K562 (cell line): ENCODE data around the gene ATP5PO. TPM values are rescaled to one million over a fixed set of nuclear protein-coding genes. Genes with fewer than 3 reads are reported as not detected.

ENCODE experiments used
- ATAC-seq: fragments of 200-7000 bp; cut with Tn5 transposase; 3 replicates; pipeline ENCODE4 v1.9.1; 2020; ENCODE audit warnings: moderate library complexity
- BruUV-seq: library from RNA; stranded (reverse); fragments of 400-500 nt; replicated peaks from 2 replicates; lab custom pipeline; 2021; lab: Mats Ljungman, UMichigan
- CTCF ChIA-PET: fragments of 300-600 bp; formaldehyde crosslinking; extraction: SDS; loops from one replicate; lab custom pipeline; 2021; ENCODE audit warnings: low intra/inter-chr PET ratio; lab: Yijun Ruan, JAX
- POLR2A ChIA-PET: fragments of 300-600, 350-650 bp; sonication (Branson Sonifier 250); formaldehyde crosslinking; extraction: SDS; loops from one replicate; lab custom pipeline; 2021; ENCODE audit warnings: antibody characterized with exemption, inconsistent platforms; lab: Yijun Ruan, JAX
- DNase-seq, 4 experiments: peaks; one replicate each; pipeline versions ENCODE4 v3.0.0 to v3.0.0-alpha.2; 2011 to 2018; ENCODE audit warnings: low spot score in 3 of 4, mixed read lengths in 3 of 4; ENCODE audit errors: extremely low read depth in 1 of 4
- FAIRE-seq: peaks from 2 replicates; lab custom pipeline; 2011; peaks lifted over from hg19 to GRCh38; lab: Jason Lieb, UNC
- H2AFZ ChIP-seq: 2 replicates; pipeline ENCODE4 v1.6.0; 2011; ENCODE audit warnings: low read depth, low read length, control low read depth, inconsistent platforms
- H3K27ac ChIP-seq: fragments of 200-600 bp; 3 replicates; pipeline ENCODE4 v1.8.0; 2011; ENCODE audit warnings: low read depth, mild to moderate bottlenecking, control low read depth, inconsistent platforms, low read length, moderate library complexity, mixed read lengths; ENCODE audit errors: extremely low read depth
- H3K27me3 ChIP-seq, 2 experiments: fragments of 300-600 bp in 1 of 2; 2 replicates in 1 of 2; 3 replicates in 1 of 2; pipeline versions ENCODE4 v1.6.0 to v1.8.0; 2011; ENCODE audit warnings: inconsistent platforms in 2 of 2, low read length in 2 of 2, mild to moderate bottlenecking in 1 of 2, mixed read lengths in 1 of 2, moderate library complexity in 1 of 2; ENCODE audit not compliant: control insufficient read depth in 2 of 2, insufficient read depth in 2 of 2
- H3K36me3 ChIP-seq: fragments of 300-600 bp; 3 replicates; pipeline ENCODE4 v1.8.0; 2011; ENCODE audit warnings: mild to moderate bottlenecking, low read length, inconsistent platforms; ENCODE audit not compliant: control insufficient read depth, insufficient read depth
- H3K4me1 ChIP-seq, 2 experiments: fragments of 200-600 bp in 1 of 2; replicated peaks in 1 of 2; 2 replicates in 1 of 2; 3 replicates in 1 of 2; pipeline versions ENCODE4 v1.5.1 to v1.8.0; 2011; ENCODE audit warnings: inconsistent platforms in 2 of 2, low read length in 2 of 2, mild to moderate bottlenecking in 1 of 2, mixed read lengths in 1 of 2, moderate library complexity in 1 of 2; ENCODE audit not compliant: control insufficient read depth in 2 of 2, insufficient read depth in 2 of 2
- H3K4me2 ChIP-seq: 2 replicates; pipeline ENCODE4 v1.6.1; 2011; ENCODE audit warnings: low read length, control low read depth, inconsistent platforms, mixed read lengths; ENCODE audit not compliant: insufficient read depth
- H3K4me3 ChIP-seq: fragments of 200-600 bp; sonication (generic), shearing (Covaris generic); 2 replicates; pipeline ENCODE4 v1.5.1; 2016; ENCODE audit warnings: control low read depth, inconsistent platforms
- H3K79me2 ChIP-seq: fragments of 200-600 bp; 3 replicates; pipeline ENCODE4 v1.8.0; 2011; ENCODE audit warnings: low read length, inconsistent platforms; ENCODE audit not compliant: control insufficient read depth, insufficient read depth
- H3K9ac ChIP-seq, 2 experiments: 2 replicates each; pipeline versions ENCODE4 v1.6.0 to v1.6.1; 2011; ENCODE audit warnings: low read depth in 2 of 2, low read length in 2 of 2, control low read depth in 1 of 2, inconsistent platforms in 1 of 2, mild to moderate bottlenecking in 1 of 2, mixed read lengths in 1 of 2; ENCODE audit not compliant: insufficient read depth in 1 of 2
- H3K9me1 ChIP-seq: one replicate; pipeline ENCODE4 v1.6.0; 2011; ENCODE audit warnings: inconsistent platforms, mild to moderate bottlenecking, low read length, moderate library complexity; ENCODE audit not compliant: control insufficient read depth, insufficient read depth
- H3K9me3 ChIP-seq: replicated peaks from 2 replicates; pipeline ENCODE4 v1.5.1; 2011; ENCODE audit warnings: low read depth, low read length, inconsistent platforms; ENCODE audit not compliant: control insufficient read depth, insufficient read depth
- H4K20me1 ChIP-seq: replicated peaks from 2 replicates; pipeline ENCODE4 v1.6.1; 2011; ENCODE audit warnings: low read length, inconsistent platforms, mixed read lengths; ENCODE audit not compliant: control insufficient read depth, insufficient read depth
- GABPB2 ChIP-seq: fragments of 250-450 bp; sonication (Bioruptor Pico); conservative IDR thresholded peaks from 2 replicates; pipeline ENCODE4 v1.5.1; 2021; ENCODE audit warnings: mild to moderate bottlenecking
- GATAD2A ChIP-seq: fragments of 450-650 bp; IDR thresholded peaks from 2 replicates; pipeline ENCODE4 v1.6.1; 2017
- LARP7 ChIP-seq: fragments of 450-650 bp; IDR thresholded peaks from 2 replicates; pipeline ENCODE4 v1.6.1; 2016
- TAL1 ChIP-seq: fragments of 450-650 bp; IDR thresholded peaks from 2 replicates; pipeline ENCODE4 v1.6.1; 2016; ENCODE audit warnings: mild to moderate bottlenecking
- ZBTB11 ChIP-seq, 3 experiments: fragments of 200-800 bp in 1 of 3; fragments of 250-450 bp in 1 of 3; fragments of 450-650 bp in 1 of 3; sonication (Bioruptor Pico) in 1 of 3; sonication (Bioruptor generic) in 1 of 3; formaldehyde crosslinking in 1 of 3; IDR thresholded peaks; 2 replicates each; pipeline versions ENCODE4 v1.6.1 to v1.8.0; 2016 to 2022; ENCODE audit warnings: mild to moderate bottlenecking in 2 of 3, missing genetic modification characterization in 2 of 3, missing compliant biosample characterization in 1 of 3, moderate library complexity in 1 of 3
- ZFX ChIP-seq: sonication (generic); formaldehyde crosslinking; IDR thresholded peaks from 2 replicates; pipeline ENCODE4 v1.8.0; 2022; ENCODE audit warnings: mild to moderate bottlenecking, missing genetic modification reagents, moderate library complexity
- WGBS: fragments of 100-300 bp; shearing (Covaris generic); methylation state at CpG from one replicate; pipeline ENCODE4 v1.1.6; 2016; ENCODE audit warnings: low coverage, mixed read lengths; ENCODE audit not compliant: insufficient coverage; ENCODE audit errors: missing lambda C conversion rate; 5-methylcytosine and 5-hydroxymethylcytosine counted together
- in situ Hi-C: fragments of 300-500 bp; cut with MboI; formaldehyde crosslinking; loops from 4 replicates; pipeline ENCODE4 v1.15.0; 2018; ENCODE audit warnings: inconsistent platforms, mixed read lengths
- intact Hi-C: fragments of 100-400 bp; cut with micrococcal nuclease; formaldehyde crosslinking; loops from 2 replicates; pipeline ENCODE4 v1.14.2; 2022
- polyA plus RNA-seq, 8 experiments: library from polyadenylated mRNA; depleted of rRNA in 4 of 8; stranded (reverse) in 5 of 8; unstranded in 3 of 8; fragments of >200 nt; fragmentation: Nextera tagmentation in 2 of 8; fragmentation: Illumina TruSeq in 1 of 8; extraction: Ambion mirVana in 2 of 8; extraction: Trizol in 1 of 8; gene quantifications; 2 replicates each; pipeline versions ENCODE4 v1.2.1 to v1.2.3, GENCODE V29; 2011 to 2014; ENCODE audit warnings: inconsistent platforms in 1 of 8, missing spikeins in 1 of 8
- total RNA-seq, 7 experiments: library from RNA; depleted of rRNA in 6 of 7; stranded (reverse); fragments of >200 nt in 6 of 7; fragmentation: Illumina TruSeq in 2 of 7; extraction: Trizol in 2 of 7; gene quantifications; 2 replicates each; pipeline versions ENCODE4 v1.2.1 to v1.2.3, GENCODE V29; 2011 to 2021; ENCODE audit warnings: low replicate concordance in 1 of 7

The ATP5PO gene
- total and polyA plus RNA-seq, 9 of the 15 experiments (the other 6 are each of a cell fraction or from before 2014, with no cell fraction given), result 367 to 2,722 (median 808) TPM

GRCh38 chr21:33942426-33942825, 26.8 kb upstream of the ATP5PO start (continued):
- TF ChIP-seq ZBTB11 (CRISPR knock-in tag; IDR thresholded peaks at IDR 0.05) (no peak), LARP7 (no peak), GABPB2 (CRISPR knock-in tag) (no peak)

GRCh38 chr21:33940881-33941245, 25.3 kb upstream of the ATP5PO start:
- ChIA-PET POLR2A (no interaction called here), CTCF (no interaction called here)
- DNase-seq (peak in 1 of 4 experiments; percentile 4), ATAC-seq (no peak), FAIRE-seq (no peak)
- intact Hi-C loops, result no loop called here
- H2AFZ ChIP-seq, result peak overlapping the region; percentile 48
- no TSS peak for BruUV-seq
- no peak overlapping the region for H3K27ac ChIP-seq
- peaks cover 0 to 7% of the 10 kb centered on the region in 2 experiments; a peak in 2 of 5 replicates for H3K4me1 ChIP-seq
- H3K36me3 ChIP-seq, result no peaks in the 10 kb centered on the region
- no peaks in the 10 kb centered on the region for H3K9me1 ChIP-seq
- in situ Hi-C loops, result no loop called here
- 66% methylated on average over 5 of the region's 5 CpGs for WGBS
- H3K4me2 ChIP-seq, result no peak overlapping the region
- H3K27me3 ChIP-seq, result no peaks in the 10 kb centered on the region
- H4K20me1 ChIP-seq, result no peaks in the 10 kb centered on the region
- no peak overlapping the region; a peak in 1 of 4 replicates for H3K9ac ChIP-seq
- no peaks in the 10 kb centered on the region for H3K9me3 ChIP-seq
- no peaks in the 10 kb centered on the region for H3K79me2 ChIP-seq
- no peak overlapping the region for H3K4me3 ChIP-seq
- TF ChIP-seq ZFX (CRISPR knock-in tag) (0 out of 2 replicates have a peak, but pooled peaks have one; percentile 12), TAL1 (no peak), GATAD2A (no peak)
